H1 (cell line): ENCODE measurements around the gene CAPN3. TPM values are rescaled to one million over a fixed set of nuclear protein-coding genes. Genes with fewer than 3 reads are reported as not detected.

Experiments
- CTCF ChIA-PET: fragments of 300-600 bp; sonication (Branson Sonifier 250); formaldehyde crosslinking; loops from one replicate; lab custom pipeline; 2021; ENCODE audit not compliant: partially characterized antibody; lab: Charles Lee
- POLR2A ChIA-PET: fragments of 300-600 bp; sonication (Branson Sonifier 250); formaldehyde crosslinking; loops from one replicate; lab custom pipeline; 2021; ENCODE audit warnings: inconsistent platforms; ENCODE audit not compliant: partially characterized antibody; lab: Charles Lee
- DNase-seq, 2 experiments: peaks; one replicate each; pipeline versions ENCODE4 v3.0.0 to v3.0.0-alpha.2; 2010 to 2022; ENCODE audit warnings: low spot score in 2 of 2, low read depth in 1 of 2, mixed read lengths in 1 of 2
- FAIRE-seq: peaks from 2 replicates; lab custom pipeline; 2011; peaks lifted over from hg19 to GRCh38; lab: Jason Lieb, UNC
- H2AFZ ChIP-seq: 2 replicates; pipeline ENCODE4 v1.8.1; 2012; ENCODE audit warnings: low read length, inconsistent platforms
- H2AK5ac ChIP-seq: 2 replicates; pipeline ENCODE4 v1.6.1; 2013; ENCODE audit warnings: low read depth, low read length
- H2BK120ac ChIP-seq: replicated peaks from 2 replicates; pipeline ENCODE3; 2013; ENCODE audit warnings: low read depth, low read length, inconsistent platforms
- H2BK12ac ChIP-seq: 2 replicates; pipeline ENCODE4 v1.6.1; 2013; ENCODE audit warnings: low read depth, low read length
- H2BK15ac ChIP-seq: 2 replicates; pipeline ENCODE4 v1.6.1; 2013; ENCODE audit warnings: low read length
- H2BK20ac ChIP-seq: 2 replicates; pipeline ENCODE4 v1.6.1; 2013; ENCODE audit warnings: low read length
- H2BK5ac ChIP-seq: 2 replicates; pipeline ENCODE4 v1.6.1; 2013; ENCODE audit warnings: low read depth, low read length
- H3K14ac ChIP-seq: 2 replicates; pipeline ENCODE4 v1.6.1; 2013; ENCODE audit warnings: inconsistent platforms; ENCODE audit not compliant: insufficient read length
- H3K18ac ChIP-seq: 2 replicates; pipeline ENCODE4 v1.6.1; 2013; ENCODE audit warnings: low read length; ENCODE audit errors: extremely low read depth
- H3K23ac ChIP-seq: 2 replicates; pipeline ENCODE4 v1.6.1; 2013; ENCODE audit warnings: inconsistent platforms; ENCODE audit not compliant: insufficient read length
- H3K23me2 ChIP-seq: 2 replicates; pipeline ENCODE4 v1.6.1; 2013; ENCODE audit warnings: low read depth, low read length
- H3K27ac ChIP-seq: 2 replicates; pipeline ENCODE4 v1.6.1; 2011; ENCODE audit warnings: low read depth, low read length, inconsistent platforms
- H3K27me3 ChIP-seq, 4 experiments: replicated peaks in 1 of 4; 1 replicate in 1 of 4; 2 replicates in 3 of 4; pipeline versions ENCODE4 v1.6.1 to v1.8.1; 2011 to 2013; ENCODE audit warnings: low read length in 3 of 4, mild to moderate bottlenecking in 3 of 4, inconsistent platforms in 2 of 4, mixed read lengths in 2 of 4, moderate library complexity in 1 of 4; ENCODE audit not compliant: control insufficient read depth in 3 of 4, insufficient read depth in 3 of 4; ENCODE audit errors: extremely low read depth in 1 of 4
- H3K36me3 ChIP-seq, 4 experiments: 2 replicates each; pipeline versions ENCODE4 v1.6.1 to v1.8.1; 2011 to 2013; ENCODE audit warnings: mild to moderate bottlenecking in 4 of 4, low read length in 3 of 4, moderate library complexity in 2 of 4, control low read depth in 1 of 4, inconsistent platforms in 1 of 4; ENCODE audit not compliant: insufficient read depth in 4 of 4, control insufficient read depth in 2 of 4
- H3K4ac ChIP-seq: replicated peaks from 2 replicates; pipeline ENCODE3; 2013; ENCODE audit warnings: low read length, low read depth, mixed read lengths, inconsistent platforms; ENCODE audit not compliant: insufficient read length
- H3K4me1 ChIP-seq, 4 experiments: replicated peaks in 1 of 4; 1 replicate in 1 of 4; 2 replicates in 3 of 4; pipeline versions ENCODE4 v1.6.1 to v1.8.1; 2011 to 2013; ENCODE audit warnings: low read length in 3 of 4, inconsistent platforms in 2 of 4, mixed read lengths in 1 of 4; ENCODE audit not compliant: insufficient read depth in 4 of 4, control insufficient read depth in 3 of 4
- H3K4me2 ChIP-seq, 2 experiments: 2 replicates each; pipeline versions ENCODE4 v1.6.1 to v1.8.1; 2011 to 2013; ENCODE audit warnings: low read depth in 2 of 2, low read length in 2 of 2, control low read depth in 1 of 2, inconsistent platforms in 1 of 2, mild to moderate bottlenecking in 1 of 2; ENCODE audit not compliant: insufficient read depth in 1 of 2
- H3K4me3 ChIP-seq, 4 experiments: fragments of 200-600, 300-600 bp in 1 of 4; sonication (generic), shearing (Covaris generic), sonication (Bioruptor Twin) in 1 of 4; 2 replicates each; pipeline versions ENCODE4 v1.5.1 to v1.8.1; 2011 to 2016; ENCODE audit warnings: low read length in 4 of 4, low read depth in 3 of 4, control low read depth in 2 of 4, inconsistent platforms in 2 of 4, mild to moderate bottlenecking in 2 of 4, mixed read lengths in 1 of 4, moderate library complexity in 1 of 4; ENCODE audit not compliant: insufficient read depth in 2 of 4; ENCODE audit errors: extremely low read depth in 1 of 4
- H3K56ac ChIP-seq: replicated peaks from 2 replicates; pipeline ENCODE3; 2013; ENCODE audit warnings: low read depth, mild to moderate bottlenecking, mixed read lengths, low read length, inconsistent platforms; ENCODE audit not compliant: insufficient read length
- H3K79me1 ChIP-seq: 2 replicates; pipeline ENCODE4 v1.6.1; 2013; ENCODE audit warnings: low read depth, low read length, control low read depth
- H3K79me2 ChIP-seq, 2 experiments: 2 replicates each; pipeline versions ENCODE4 v1.6.1 to v1.8.1; 2012 to 2013; ENCODE audit warnings: low read length in 2 of 2, mild to moderate bottlenecking in 2 of 2, inconsistent platforms in 1 of 2; ENCODE audit not compliant: insufficient read depth in 2 of 2, control insufficient read depth in 1 of 2
- H3K9ac ChIP-seq, 4 experiments: replicated peaks in 1 of 4; 1 replicate in 1 of 4; 2 replicates in 3 of 4; pipeline versions ENCODE4 v1.6.1 to v1.8.1; 2011 to 2013; ENCODE audit warnings: low read depth in 3 of 4, low read length in 3 of 4, control low read depth in 2 of 4, mild to moderate bottlenecking in 2 of 4, moderate library complexity in 2 of 4, inconsistent platforms in 1 of 4; ENCODE audit errors: extremely low read depth in 1 of 4
- H3K9me3 ChIP-seq, 2 experiments: 2 replicates each; pipeline versions ENCODE4 v1.6.1 to v1.8.1; 2012 to 2013; ENCODE audit warnings: mild to moderate bottlenecking in 2 of 2, moderate library complexity in 2 of 2, control low read depth in 1 of 2, inconsistent platforms in 1 of 2, low read depth in 1 of 2, low read length in 1 of 2, mixed read lengths in 1 of 2; ENCODE audit not compliant: insufficient read depth in 2 of 2
- H4K20me1 ChIP-seq, 2 experiments: replicated peaks in 1 of 2; 2 replicates each; pipeline versions ENCODE3 to v1.8.1; 2011 to 2013; ENCODE audit warnings: inconsistent platforms in 2 of 2, low read length in 2 of 2, mild to moderate bottlenecking in 1 of 2; ENCODE audit not compliant: insufficient read depth in 2 of 2, control insufficient read depth in 1 of 2
- H4K5ac ChIP-seq: 2 replicates; pipeline ENCODE4 v1.6.1; 2013; ENCODE audit warnings: low read length, low read depth, mixed read lengths, inconsistent platforms; ENCODE audit not compliant: insufficient read length
- H4K8ac ChIP-seq: 2 replicates; pipeline ENCODE4 v1.8.0; 2013; ENCODE audit warnings: mild to moderate bottlenecking, moderate library complexity, low read length, inconsistent platforms; ENCODE audit not compliant: insufficient read depth; ENCODE audit errors: extremely low read depth
- H4K91ac ChIP-seq: replicated peaks from 2 replicates; pipeline ENCODE3; 2013; ENCODE audit warnings: low read length, mixed read lengths, inconsistent platforms; ENCODE audit not compliant: insufficient read length
- ASH2L ChIP-seq: fragments of 200-600, 300-600 bp; sonication (generic); IDR thresholded peaks from one replicate; pipeline ENCODE4 v1.7.1; 2017; ENCODE audit warnings: low read length
- ATF3 ChIP-seq: IDR thresholded peaks from 2 replicates; pipeline ENCODE4 v1.6.1; 2011; ENCODE audit warnings: low read depth, mild to moderate bottlenecking, low read length; ENCODE audit not compliant: insufficient read depth
- BACH1 ChIP-seq: IDR thresholded peaks from 2 replicates; pipeline ENCODE4 v1.6.1; 2012; ENCODE audit warnings: low read length, improper control_type of control experiment
- CHD2 ChIP-seq: IDR thresholded peaks from 2 replicates; pipeline ENCODE4 v1.6.1; 2012; ENCODE audit warnings: low read length, improper control_type of control experiment
- EP300 ChIP-seq, 2 experiments: IDR thresholded peaks; 1 replicate in 1 of 2; 2 replicates in 1 of 2; pipeline ENCODE4 v1.6.1; 2011 to 2012; ENCODE audit warnings: low read depth in 2 of 2, low read length in 2 of 2, mild to moderate bottlenecking in 2 of 2, borderline replicate concordance in 1 of 2, inconsistent platforms in 1 of 2, moderate library complexity in 1 of 2
- HDAC2 ChIP-seq, 2 experiments: fragments of 300-600 bp in 1 of 2; sonication (generic) in 1 of 2; IDR thresholded peaks; 2 replicates each; pipeline ENCODE4 v1.6.1; 2011 to 2012; ENCODE audit warnings: low read depth in 2 of 2, low read length in 2 of 2, mild to moderate bottlenecking in 2 of 2, moderate library complexity in 2 of 2, borderline replicate concordance in 1 of 2, inconsistent platforms in 1 of 2
- JUND ChIP-seq: IDR thresholded peaks from 2 replicates; pipeline ENCODE4 v1.6.1; 2011; ENCODE audit warnings: mild to moderate bottlenecking, improper control_type of control experiment, low read length
- KDM5A ChIP-seq: fragments of 200-600 bp; IDR thresholded peaks from 2 replicates; pipeline ENCODE4 v1.7.1; 2012; ENCODE audit warnings: mild to moderate bottlenecking, low read length, inconsistent platforms, mixed read lengths
- MAFK ChIP-seq: IDR thresholded peaks from 2 replicates; pipeline ENCODE4 v1.6.1; 2012; ENCODE audit warnings: low read depth, mild to moderate bottlenecking, improper control_type of control experiment, low read length
- PHF8 ChIP-seq: fragments of 200-600 bp; sonication (generic); conservative IDR thresholded peaks from 2 replicates; pipeline ENCODE4 v1.7.1; 2012; ENCODE audit warnings: low read depth, mild to moderate bottlenecking, inconsistent platforms, low read length, moderate library complexity
- POLR2A ChIP-seq, 2 experiments: IDR thresholded peaks; 1 replicate in 1 of 2; 2 replicates in 1 of 2; pipeline ENCODE4 v1.6.1; 2011; ENCODE audit warnings: low read depth in 2 of 2, low read length in 2 of 2, mild to moderate bottlenecking in 2 of 2; ENCODE audit errors: control extremely low read depth in 1 of 2
- POU5F1 ChIP-seq: IDR thresholded peaks from 2 replicates; pipeline ENCODE4 v1.6.1; 2011; ENCODE audit warnings: low read depth, mild to moderate bottlenecking, low read length, moderate library complexity
- TBP ChIP-seq: IDR thresholded peaks from 2 replicates; pipeline ENCODE4 v1.6.1; 2011; ENCODE audit warnings: low read depth, low read length, improper control_type of control experiment
- TCF12 ChIP-seq: IDR thresholded peaks from 2 replicates; pipeline ENCODE4 v1.6.1; 2011; ENCODE audit warnings: low read depth, mild to moderate bottlenecking, low read length
- TEAD4 ChIP-seq: IDR thresholded peaks from 2 replicates; pipeline ENCODE4 v1.6.1; 2012; ENCODE audit warnings: low read depth, low read length, inconsistent platforms, mixed read lengths
- YY1 ChIP-seq: IDR thresholded peaks from 2 replicates; pipeline ENCODE4 v1.6.1; 2011; ENCODE audit warnings: low read depth, mild to moderate bottlenecking, low read length
- WGBS, 2 experiments: shearing (Covaris generic) in 1 of 2; methylation state at CpG; one replicate each; pipeline versions ENCODE4 v1.1.6 to v1.1.7; 2013 to 2015; ENCODE audit warnings: low lambda C conversion rate in 2 of 2, mixed read lengths in 2 of 2, inconsistent platforms in 1 of 2, low coverage in 1 of 2, missing lambda C conversion rate in 1 of 2; ENCODE audit not compliant: insufficient replicate concordance in 2 of 2, insufficient coverage in 1 of 2, insufficient read length in 1 of 2; ENCODE audit errors: extremely low coverage in 1 of 2, missing lambda C conversion rate in 1 of 2; 5-methylcytosine and 5-hydroxymethylcytosine counted together
- polyA plus RNA-seq, 7 experiments: library from polyadenylated mRNA; depleted of rRNA in 3 of 7; stranded (reverse) in 5 of 7; unstranded in 2 of 7; fragments of >200 nt in 5 of 7; fragments of 200-250 nt in 2 of 7; gene quantifications; 1 replicate in 5 of 7; 2 replicates in 1 of 7; 4 replicates in 1 of 7; pipeline versions ENCODE4 v1.2.1 to v1.2.3, GENCODE V29; 2011 to 2013; ENCODE audit warnings: missing spikeins in 2 of 7, mixed read lengths in 2 of 7
- total RNA-seq: library from RNA; stranded (reverse); fragmentation: NEBNext Ultra II Directional; extraction: Animal tissue kit (Norgen Biotek cat#: 25700); gene quantifications from 2 replicates; pipeline ENCODE4 v1.2.1, GENCODE V29; 2021

Gene CAPN3
- total and polyA plus RNA-seq, 2 of the 8 experiments (the other 6 are each of a cell fraction or from before 2014, with no cell fraction given): 0.80 to 2.1 TPM

DNA sequence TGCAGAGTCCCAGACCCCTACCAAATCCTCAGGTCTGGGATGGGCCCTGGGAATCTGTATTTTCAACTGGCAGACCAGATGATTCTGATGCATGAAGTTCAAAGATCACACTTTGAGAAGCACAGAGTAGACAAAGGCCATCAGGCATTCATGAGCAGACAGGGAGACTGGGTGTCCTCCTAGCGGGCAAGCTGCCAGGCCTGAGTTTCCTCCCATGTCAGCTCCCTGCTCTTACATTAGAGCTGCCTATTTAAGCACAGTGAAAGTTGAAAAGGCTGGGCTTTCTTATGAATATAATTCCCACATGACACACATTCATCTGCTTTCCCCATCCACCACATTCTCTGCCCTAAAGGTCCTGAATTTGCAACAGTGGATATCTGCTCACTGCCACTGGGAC lies 14.0 kb downstream of the CAPN3 start:
- no peak overlapping the region for H4K91ac ChIP-seq
- H2BK5ac ChIP-seq: no peak overlapping the region
- H3K79me2 ChIP-seq: no peaks in the 10 kb centered on the region
- no peaks in the 10 kb centered on the region for H4K20me1 ChIP-seq
- no peak overlapping the region for H3K23ac ChIP-seq
- no peak overlapping the region for H4K8ac ChIP-seq
- no peak overlapping the region for H4K5ac ChIP-seq
- no peak overlapping the region for H3K27ac ChIP-seq
- H3K4me2 ChIP-seq: no peak overlapping the region
- no peak overlapping the region for H3K4me3 ChIP-seq
- H3K9me3 ChIP-seq: peaks cover 11 to 16% of the 10 kb centered on the region in 2 experiments
- H3K36me3 ChIP-seq: no peaks in the 10 kb centered on the region
- H2BK12ac ChIP-seq: no peak overlapping the region
- CTCF ChIA-PET: no interaction called here
- 94% methylated on average over 1 of the region's 1 CpG; no CpG with 5 or more reads in 1 of the 2 experiments for WGBS, 2 experiments
- H2AK5ac ChIP-seq: no peak overlapping the region
- no peak overlapping the region for H2AFZ ChIP-seq
- TF ChIP-seq POLR2A (IDR thresholded peaks at IDR 0.05; ENCODE audit: control extremely low read depth in 1 of 2, low read depth in 2 of 2, low read length in 2 of 2) (no peak), TEAD4 (no peak), MAFK (no peak), POU5F1 (no peak), BACH1 (no peak), PHF8 (no peak), HDAC2 (IDR thresholded peaks at IDR 0.05; ENCODE audit: borderline replicate concordance in 1 of 2, low read depth in 2 of 2, low read length in 2 of 2) (no peak), TBP (no peak), KDM5A (no peak), EP300 (IDR thresholded peaks at IDR 0.05; ENCODE audit: borderline replicate concordance in 1 of 2, low read depth in 2 of 2, low read length in 2 of 2) (no peak), ASH2L (no peak), JUND (no peak), YY1 (no peak), TCF12 (no peak), CHD2 (no peak), ATF3 (no peak)
- TF ChIP-seq, all 59 proteins: peak for 0
- H2BK20ac ChIP-seq: no peak overlapping the region
- no peaks in the 10 kb centered on the region for H3K4me1 ChIP-seq
- POLR2A ChIA-PET: no interaction called here
- no peak overlapping the region for H3K9ac ChIP-seq
- no peak overlapping the region for H3K18ac ChIP-seq
- H2BK120ac ChIP-seq: no peak overlapping the region
- no peaks in the 10 kb centered on the region for H3K23me2 ChIP-seq
- FAIRE-seq: no peak
- H3K56ac ChIP-seq: no peak overlapping the region
- no peak overlapping the region for H3K4ac ChIP-seq
- no peaks in the 10 kb centered on the region for H3K79me1 ChIP-seq
- H3K27me3 ChIP-seq: peaks cover 0 to 4% (median 0%) of the 10 kb centered on the region in 4 experiments; a peak in 1 of 7 replicates
- H3K14ac ChIP-seq: no peak overlapping the region
- H2BK15ac ChIP-seq: no peak overlapping the region
- DNase-seq: no peak
